K562 (cell line): ENCODE measurements around the gene PNP. TPM values are rescaled to one million over a fixed set of nuclear protein-coding genes. Genes with fewer than 3 reads are reported as not detected.

Experiments used
- ARID1B ChIP-seq: fragments of 450-650 bp; IDR thresholded peaks from 2 replicates; pipeline ENCODE4 v1.6.1; 2016; ENCODE audit warnings: antibody characterized with exemption, mild to moderate bottlenecking, inconsistent platforms
- CHCHD3 ChIP-seq: fragments of 250-450 bp; sonication (Bioruptor Pico); IDR thresholded peaks from 2 replicates; pipeline ENCODE4 v2.1.2; 2022; ENCODE audit warnings: mild to moderate bottlenecking
- CHD2 ChIP-seq: IDR thresholded peaks from 2 replicates; pipeline ENCODE4 v1.6.1; 2011; ENCODE audit warnings: low read depth, low read length
- DACH1 ChIP-seq: fragments of 450-650 bp; IDR thresholded peaks from 2 replicates; pipeline ENCODE4 v1.6.1; 2018; ENCODE audit not compliant: partially characterized antibody
- EP400 ChIP-seq: fragments of 450-650 bp; IDR thresholded peaks from 2 replicates; pipeline ENCODE4 v1.6.1; 2017; ENCODE audit warnings: antibody characterized with exemption, mild to moderate bottlenecking, moderate library complexity
- FOXO4 ChIP-seq: fragments of 450-650 bp; formaldehyde crosslinking; IDR thresholded peaks from 2 replicates; pipeline ENCODE4 v1.4.0; 2020; ENCODE audit warnings: mild to moderate bottlenecking, moderate library complexity
- HDAC1 ChIP-seq, 2 experiments: fragments of 450-650 bp; IDR thresholded peaks; 2 replicates each; pipeline ENCODE4 v1.6.1; 2016 to 2017; ENCODE audit warnings: inconsistent platforms in 1 of 2, mild to moderate bottlenecking in 1 of 2, moderate library complexity in 1 of 2
- MAFK ChIP-seq: IDR thresholded peaks from 2 replicates; pipeline ENCODE4 v1.6.1; 2011; ENCODE audit warnings: low read length, improper control_type of control experiment
- MBD2 ChIP-seq: sonication (generic); IDR thresholded peaks from 2 replicates; pipeline ENCODE4 v1.6.1; 2016; ENCODE audit warnings: low read depth, borderline replicate concordance
- NCOA4 ChIP-seq: fragments of 450-650 bp; IDR thresholded peaks from 2 replicates; pipeline ENCODE4 v1.6.1; 2018; ENCODE audit warnings: mild to moderate bottlenecking; ENCODE audit not compliant: partially characterized antibody
- NCOR1 ChIP-seq: fragments of 450-650 bp; IDR thresholded peaks from 2 replicates; pipeline ENCODE4 v1.6.1; 2016; ENCODE audit warnings: mild to moderate bottlenecking, moderate library complexity
- POLR2H ChIP-seq: IDR thresholded peaks from 2 replicates; pipeline ENCODE4 v1.6.1; 2016; ENCODE audit warnings: missing genetic modification characterization, low read depth, mild to moderate bottlenecking, control low read depth, missing compliant biosample characterization, moderate library complexity
- RBBP5 ChIP-seq: fragments of 200-600 bp; sonication (generic); IDR thresholded peaks from 2 replicates; pipeline ENCODE4 v1.6.1; 2012; ENCODE audit warnings: borderline replicate concordance, mild to moderate bottlenecking, low read length, control low read depth, inconsistent platforms; ENCODE audit not compliant: insufficient read depth, poor library complexity, severe bottlenecking
- SUPT5H ChIP-seq: fragments of 450-650 bp; IDR thresholded peaks from 2 replicates; pipeline ENCODE4 v1.6.1; 2016
- TAF7 ChIP-seq: fragments of 450-650 bp; IDR thresholded peaks from 2 replicates; pipeline ENCODE4 v1.6.1; 2016; ENCODE audit warnings: missing genetic modification characterization, missing compliant biosample characterization
- TAF9B ChIP-seq: fragments of 450-650 bp; IDR thresholded peaks from 2 replicates; pipeline ENCODE4 v1.6.1; 2018; ENCODE audit warnings: mild to moderate bottlenecking; ENCODE audit not compliant: partially characterized antibody
- TFAP4 ChIP-seq: sonication (generic); formaldehyde crosslinking; IDR thresholded peaks from 2 replicates; pipeline ENCODE4 v1.8.0; 2022; ENCODE audit warnings: missing genetic modification reagents, mild to moderate bottlenecking, moderate library complexity, borderline replicate concordance
- TGIF2 ChIP-seq: sonication (generic); formaldehyde crosslinking; IDR thresholded peaks from 2 replicates; pipeline ENCODE4 v1.8.1; 2022; ENCODE audit warnings: mild to moderate bottlenecking, missing genetic modification reagents, moderate library complexity
- ZBTB1 ChIP-seq: sonication (generic); formaldehyde crosslinking; IDR thresholded peaks from 2 replicates; pipeline ENCODE4 v1.8.1; 2023; ENCODE audit warnings: missing genetic modification reagents, low read depth, mild to moderate bottlenecking, borderline replicate concordance
- ZMIZ1 ChIP-seq, 2 experiments: fragments of 150-350 bp in 1 of 2; IDR thresholded peaks; 2 replicates each; pipeline ENCODE4 v1.6.1; 2012 to 2016; ENCODE audit warnings: low read depth in 2 of 2, low read length in 2 of 2, mild to moderate bottlenecking in 1 of 2, moderate library complexity in 1 of 2
- polyA plus RNA-seq, 8 experiments: library from polyadenylated mRNA; depleted of rRNA in 4 of 8; stranded (reverse) in 5 of 8; unstranded in 3 of 8; fragments of >200 nt; fragmentation: Nextera tagmentation in 2 of 8; fragmentation: Illumina TruSeq in 1 of 8; extraction: Ambion mirVana in 2 of 8; extraction: Trizol in 1 of 8; gene quantifications; 2 replicates each; pipeline versions ENCODE4 v1.2.1 to v1.2.3, GENCODE V29; 2011 to 2014; ENCODE audit warnings: inconsistent platforms in 1 of 8, missing spikeins in 1 of 8
- total RNA-seq, 7 experiments: library from RNA; depleted of rRNA in 6 of 7; stranded (reverse); fragments of >200 nt in 6 of 7; fragmentation: Illumina TruSeq in 2 of 7; extraction: Trizol in 2 of 7; gene quantifications; 2 replicates each; pipeline versions ENCODE4 v1.2.1 to v1.2.3, GENCODE V29; 2011 to 2021; ENCODE audit warnings: low replicate concordance in 1 of 7
- TF ChIP-seq, protein P1 (sequence below), 2 experiments: fragments of 450-650 bp; conservative IDR thresholded peaks; 2 replicates each; pipeline ENCODE4 v1.6.1; 2017; ENCODE audit warnings: mild to moderate bottlenecking in 2 of 2, moderate library complexity in 2 of 2

PNP gene
- total and polyA plus RNA-seq, 9 of the 15 experiments (the other 6 are each of a cell fraction or from before 2014, with no cell fraction given): 92.5 to 288 (median 137) TPM

DNA sequence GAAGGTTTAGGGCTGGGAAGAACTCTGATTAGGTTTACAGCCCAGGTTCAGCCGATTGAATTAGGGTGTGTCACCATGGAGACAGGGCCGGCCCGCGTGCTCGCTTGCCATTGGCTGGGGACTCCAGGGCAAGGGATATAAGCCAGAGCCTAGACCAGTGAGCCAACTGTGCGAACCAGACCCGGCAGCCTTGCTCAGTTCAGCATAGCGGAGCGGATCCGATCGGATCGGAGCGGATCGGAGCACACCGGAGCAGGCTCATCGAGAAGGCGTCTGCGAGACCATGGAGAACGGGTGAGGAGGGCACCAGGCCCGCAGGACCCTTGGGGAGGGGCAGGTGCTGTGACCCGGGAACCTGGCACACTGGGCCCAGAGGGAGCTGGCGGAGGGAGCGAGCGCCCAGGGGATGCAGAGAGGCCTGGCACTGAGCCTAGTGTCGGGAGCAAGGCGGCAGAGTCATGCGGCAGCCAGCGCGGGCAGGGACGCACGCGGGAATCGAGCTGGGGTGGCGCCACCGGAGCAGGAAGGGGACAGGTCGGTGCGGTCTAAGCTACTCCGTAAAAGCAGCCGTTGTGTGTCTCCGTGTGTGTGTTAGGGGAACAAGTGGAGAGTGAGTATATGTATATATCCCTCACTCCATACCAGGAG is at the start of gene PNP (continued):
- TF ChIP-seq ZMIZ1 (IDR thresholded peaks at IDR 0.05; ENCODE audit: low read depth in 2 of 2, low read length in 2 of 2): peak in 1 of 2 experiments; percentile 37; a peak in 1 of 4 replicates
- no peak for TF ChIP-seq CHCHD3 (CRISPR knock-in tag)
- TF ChIP-seq EP400: peak; percentile 87
- TF ChIP-seq NCOR1: 0 out of 2 replicates have a peak, but pooled peaks have one; percentile 4
- no peak for TF ChIP-seq CHD2
- TF ChIP-seq TGIF2 (CRISPR knock-in tag): peak; percentile 61; the same call in 1 of the 2 replicates
- TF ChIP-seq TAF7 (tag): peak; percentile 56; the same call in 1 of the 2 replicates
- no peak for TF ChIP-seq DACH1
- TF ChIP-seq TAF9B: peak; percentile 85
- TF ChIP-seq ZBTB1 (CRISPR knock-in tag): peak; percentile 18; the same call in 1 of the 2 replicates
- peak; percentile 29; the same call in 1 of the 2 replicates for TF ChIP-seq ARID1B
- peak; percentile 92 for TF ChIP-seq POLR2H
- TF ChIP-seq RBBP5: peak; percentile 73
- peak; percentile 22 for TF ChIP-seq NCOA4
- peak; percentile 98 for TF ChIP-seq SUPT5H
- TF ChIP-seq HDAC1 (IDR thresholded peaks at IDR 0.05): peak in 1 of 2 experiments; percentile 73; a peak in 2 of 4 replicates
- TF ChIP-seq MBD2: peak; percentile 43; the same call in 1 of the 2 replicates
- no peak for TF ChIP-seq MAFK
- TF ChIP-seq, protein P1, sequence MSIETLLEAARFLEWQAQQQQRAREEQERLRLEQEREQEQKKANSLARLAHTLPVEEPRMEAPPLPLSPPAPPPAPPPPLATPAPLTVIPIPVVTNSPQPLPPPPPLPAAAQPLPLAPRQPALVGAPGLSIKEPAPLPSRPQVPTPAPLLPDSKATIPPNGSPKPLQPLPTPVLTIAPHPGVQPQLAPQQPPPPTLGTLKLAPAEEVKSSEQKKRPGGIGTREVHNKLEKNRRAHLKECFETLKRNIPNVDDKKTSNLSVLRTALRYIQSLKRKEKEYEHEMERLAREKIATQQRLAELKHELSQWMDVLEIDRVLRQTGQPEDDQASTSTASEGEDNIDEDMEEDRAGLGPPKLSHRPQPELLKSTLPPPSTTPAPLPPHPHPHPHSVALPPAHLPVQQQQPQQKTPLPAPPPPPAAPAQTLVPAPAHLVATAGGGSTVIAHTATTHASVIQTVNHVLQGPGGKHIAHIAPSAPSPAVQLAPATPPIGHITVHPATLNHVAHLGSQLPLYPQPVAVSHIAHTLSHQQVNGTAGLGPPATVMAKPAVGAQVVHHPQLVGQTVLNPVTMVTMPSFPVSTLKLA (conservative IDR thresholded peaks at IDR 0.05): peak; percentile 59 to 67; a peak in 3 of 4 replicates
- peak; percentile 65; the same call in 1 of the 2 replicates for TF ChIP-seq TFAP4 (CRISPR knock-in tag)
- TF ChIP-seq FOXO4 (CRISPR knock-in tag): 0 out of 2 replicates have a peak, but pooled peaks have one; percentile 11
